ENCODE results near the gene BNC2.

Gene BNC2

DNA sequence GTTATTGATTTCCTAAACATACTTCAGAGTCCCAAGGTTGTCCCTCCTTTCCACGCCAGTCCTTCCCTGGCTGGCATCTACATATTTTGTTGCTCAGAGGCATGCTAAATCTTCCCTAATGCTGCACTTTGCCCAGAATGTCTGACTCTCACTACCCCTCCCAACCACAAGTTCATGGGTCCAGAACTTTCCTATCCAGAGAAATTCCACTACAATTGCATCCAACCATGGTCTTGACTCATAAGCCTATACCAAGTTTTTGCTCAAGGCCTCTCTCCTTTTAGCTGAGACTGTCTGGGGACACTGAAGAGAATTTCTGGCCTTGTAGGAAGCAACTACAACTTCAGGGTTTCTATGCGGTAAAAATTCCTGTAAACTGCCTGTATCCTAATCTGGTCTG is 206.3 kb downstream of the BNC2 start:
- DNase-seq = no peak

DNA sequence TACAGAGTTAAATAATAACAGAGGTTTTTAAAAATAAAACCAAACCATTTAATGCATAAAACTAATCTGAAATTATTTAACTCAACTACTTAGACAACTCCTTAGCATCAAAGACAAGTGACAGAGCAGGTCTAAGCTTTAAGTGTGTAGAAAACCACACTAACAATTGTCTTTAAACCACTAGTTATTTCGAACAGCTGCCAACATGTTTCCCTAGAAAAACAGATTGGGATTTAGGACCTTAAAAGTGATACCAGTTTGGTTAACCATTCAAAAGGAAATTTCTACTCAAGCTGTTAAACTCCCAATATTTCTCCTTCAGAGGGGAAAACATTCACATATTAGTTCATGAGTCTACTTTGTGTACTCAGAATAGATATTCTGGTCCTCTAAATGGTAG is 208.7 kb downstream of the BNC2 start:
- no peak for DNase-seq

DNA sequence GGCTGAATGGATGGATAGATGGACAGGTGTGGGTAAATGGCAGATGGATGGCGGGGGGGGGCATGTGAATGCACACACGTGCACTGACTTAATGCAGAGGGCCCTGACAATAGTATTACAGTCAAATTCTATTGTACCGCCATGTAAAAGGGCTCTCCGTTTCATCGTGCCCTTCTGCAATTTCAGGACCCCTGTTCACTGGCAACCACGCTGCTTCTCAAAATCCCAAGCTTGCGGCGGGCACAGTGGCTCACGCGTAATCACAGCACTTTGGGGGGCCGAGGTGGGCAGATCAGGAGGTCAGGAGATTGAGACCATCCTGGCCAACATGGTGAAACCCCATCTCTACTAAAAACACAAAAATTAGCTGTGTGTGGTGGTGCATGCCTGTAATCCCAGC is 211.4 kb downstream of the BNC2 start:
- no peak for DNase-seq

DNA sequence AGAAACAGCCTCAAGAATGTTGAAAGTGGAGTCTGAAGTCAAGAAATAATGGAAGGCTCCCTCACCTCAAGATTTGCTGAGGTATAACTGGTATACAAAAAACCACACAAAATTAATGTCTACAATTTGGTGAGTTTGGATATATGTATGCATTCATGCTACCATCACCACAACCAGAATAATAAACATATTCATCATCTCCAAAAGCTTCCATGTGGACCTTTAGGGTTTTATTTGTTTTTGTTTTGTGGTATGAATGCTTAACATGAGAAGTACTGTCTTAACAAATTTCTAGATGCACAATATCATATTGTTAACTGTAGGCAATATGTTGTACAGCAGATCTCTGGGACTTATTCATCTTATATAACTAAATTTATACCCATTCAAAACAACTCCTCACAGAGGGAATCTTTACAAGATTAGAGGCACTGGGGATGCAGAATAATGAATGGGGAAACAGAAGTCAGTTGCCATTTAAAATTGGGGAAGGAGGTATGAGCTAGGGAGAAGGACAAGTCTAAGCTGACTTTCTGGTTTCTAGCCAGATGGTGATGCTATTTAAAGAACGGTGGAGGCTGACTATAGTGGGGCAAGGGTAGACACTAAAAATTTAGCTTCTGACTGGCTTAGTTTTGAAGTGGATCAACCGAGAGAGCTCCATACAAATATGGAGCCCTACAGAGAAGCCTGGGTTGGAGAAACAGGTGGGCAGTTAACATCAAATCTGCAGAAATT is 213.9 kb downstream of the BNC2 start:
- DNase-seq = no peak

DNA sequence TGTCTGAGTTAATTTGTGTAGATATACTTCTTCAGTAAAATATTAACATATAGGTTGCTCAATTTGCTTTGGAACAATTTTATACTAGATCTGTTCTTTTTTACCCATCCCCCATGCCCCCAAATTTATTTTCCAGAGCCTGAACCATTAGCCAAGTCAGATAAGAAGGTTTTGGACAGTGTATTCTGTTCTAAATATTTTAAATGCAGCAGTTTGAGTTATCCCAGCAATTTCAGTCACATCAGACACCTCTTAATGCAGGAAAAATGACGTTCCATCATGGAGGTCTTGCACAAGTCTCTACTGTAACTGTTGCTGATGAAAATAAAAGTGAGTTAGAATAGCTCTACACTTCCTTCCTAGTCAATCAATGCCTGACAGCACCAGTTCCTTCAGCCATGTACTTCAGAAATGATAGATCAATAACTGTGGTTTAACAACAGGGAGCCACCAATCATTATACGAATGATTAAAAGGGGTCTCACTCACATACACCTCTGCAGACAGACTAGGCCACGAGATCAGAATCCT is 215.8 kb downstream of the BNC2 start:
- DNase-seq = no peak

DNA sequence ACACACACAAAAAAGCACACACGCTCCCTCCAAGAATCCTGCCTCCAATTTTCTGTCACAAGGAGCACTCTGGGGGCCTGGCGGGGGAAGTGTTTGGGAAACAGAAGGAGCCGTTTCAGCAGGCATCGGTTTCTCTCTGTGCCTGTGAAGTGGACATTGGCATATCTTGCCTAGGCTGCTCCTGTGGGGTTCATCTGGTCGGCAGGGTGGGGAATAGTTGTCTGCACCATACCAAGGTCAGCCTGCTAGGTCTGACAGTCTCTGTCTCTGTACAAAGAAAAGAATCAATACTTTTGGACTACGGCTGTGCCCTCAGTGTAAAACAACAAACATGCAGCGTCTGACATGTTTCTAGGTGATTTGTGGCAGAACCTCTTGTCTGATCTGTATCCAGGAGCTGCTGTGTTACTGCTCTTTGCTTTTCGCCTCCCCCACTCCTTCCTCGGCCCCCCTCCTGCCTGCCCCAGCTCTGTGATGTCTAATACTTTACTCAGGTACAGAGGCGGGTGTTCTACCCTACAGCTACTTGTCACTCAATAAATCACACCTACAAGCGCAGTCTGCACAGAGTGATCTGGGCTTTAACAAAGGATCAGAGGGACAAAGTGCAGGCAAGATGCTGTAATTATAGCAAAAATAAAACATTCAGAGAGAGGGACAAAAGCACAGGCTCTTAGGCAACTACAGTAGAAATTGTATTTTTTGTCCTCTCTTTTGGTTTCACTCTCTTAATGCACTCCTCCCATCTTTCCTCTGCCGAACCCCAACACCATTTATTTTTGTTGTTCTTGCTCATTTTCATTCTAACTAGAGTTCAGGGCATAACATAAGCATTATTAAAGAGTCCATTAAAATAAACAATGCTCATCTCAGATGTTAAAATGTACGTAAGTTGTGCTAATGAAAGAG is 216.7 kb downstream of the BNC2 start:
- DNase-seq = no peak

DNA sequence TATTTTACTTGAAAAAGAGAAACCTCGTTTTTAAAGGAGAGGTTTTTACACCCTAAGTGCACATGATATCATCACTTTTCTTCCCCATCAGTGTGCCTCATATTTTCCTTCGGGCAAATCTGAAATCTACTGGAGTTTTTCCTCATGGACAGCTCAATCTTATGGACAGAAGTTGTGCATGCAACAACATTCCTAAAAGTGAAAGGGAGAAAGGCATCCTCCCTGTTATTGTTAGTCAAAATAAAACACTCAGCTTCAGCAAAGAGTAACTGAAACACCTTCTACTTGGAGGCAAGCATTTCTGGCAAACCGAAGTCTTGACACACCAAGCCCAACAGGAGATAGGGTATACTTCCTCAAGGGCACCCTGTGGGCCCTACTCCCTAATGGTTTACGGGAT is 217.9 kb downstream of the BNC2 start:
- DNase-seq = no peak

DNA sequence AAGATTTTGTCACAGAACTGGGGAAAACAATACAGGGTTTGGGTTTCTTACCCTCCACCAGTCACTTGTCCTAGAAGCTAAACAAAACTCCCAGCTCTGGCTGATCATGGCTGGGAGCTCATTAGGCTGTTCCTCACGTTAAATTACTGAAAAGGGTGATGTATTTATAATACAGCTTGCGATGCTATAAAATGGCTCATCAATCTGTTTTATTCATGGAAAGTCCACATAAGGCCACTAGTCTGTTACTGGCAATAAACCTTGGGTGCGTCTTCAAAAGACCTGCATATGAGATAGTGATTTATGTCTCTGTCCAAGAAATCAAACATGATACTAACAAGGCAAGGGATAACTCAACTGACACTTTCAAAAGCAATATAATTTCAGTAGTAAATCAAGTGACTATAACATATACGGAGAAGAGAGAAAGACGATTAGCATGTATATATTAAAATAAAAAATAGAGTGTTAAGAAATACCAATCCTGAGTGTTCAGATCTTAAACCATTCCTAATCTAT is 219.0 kb downstream of the BNC2 start:
- DNase-seq = no peak

DNA sequence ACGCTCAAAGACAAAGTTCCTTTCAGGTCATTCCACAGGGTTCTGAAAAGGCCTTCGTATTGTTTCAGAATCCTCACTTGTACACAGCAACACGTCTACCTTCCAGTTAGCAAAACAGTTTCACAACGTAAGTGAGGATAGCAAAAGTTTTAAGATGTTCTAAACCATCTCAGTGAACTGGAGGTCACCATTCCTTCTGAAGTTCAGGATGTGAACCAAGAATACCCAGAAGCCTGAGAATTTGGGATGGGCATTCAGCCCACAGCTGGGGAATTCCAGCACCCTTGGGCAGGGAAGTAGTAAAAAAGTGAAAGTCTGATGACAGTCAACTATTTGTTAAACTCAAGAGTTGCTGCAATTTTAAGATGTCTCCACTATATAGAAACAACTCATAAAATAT is 224.5 kb downstream of the BNC2 start:
- no peak for DNase-seq

DNA sequence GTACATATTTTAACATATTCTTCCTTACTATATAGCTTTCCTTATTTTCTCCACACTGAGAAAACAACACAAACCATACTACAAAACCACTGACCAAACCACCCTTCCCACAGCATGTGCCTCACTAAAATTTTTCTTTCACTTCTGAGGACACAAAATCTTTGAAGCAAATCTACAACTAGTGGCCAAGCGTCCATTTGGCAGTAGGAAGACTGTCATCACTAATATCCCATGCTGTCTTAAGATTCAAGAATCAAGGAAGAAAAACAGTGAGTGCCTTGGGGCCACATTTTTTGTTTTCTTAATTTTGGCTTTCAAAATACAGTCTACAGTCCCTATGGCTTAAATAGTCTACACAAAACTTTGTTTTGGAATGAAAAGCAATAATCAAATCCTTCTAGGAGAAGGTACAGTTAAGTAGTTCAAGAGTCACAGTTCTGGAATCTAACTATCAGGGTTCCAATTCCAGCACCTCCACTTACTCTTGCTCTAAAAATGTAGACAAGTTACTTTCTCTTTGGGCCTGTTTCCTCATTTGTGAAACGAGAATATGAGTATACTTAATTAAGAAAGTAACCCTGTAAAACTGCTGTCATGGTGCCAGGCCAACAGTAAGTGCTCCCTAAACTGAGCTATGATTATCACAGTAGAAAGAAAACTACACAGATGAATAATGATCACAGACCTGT is 227.9 kb downstream of the BNC2 start:
- no peak for DNase-seq

DNA sequence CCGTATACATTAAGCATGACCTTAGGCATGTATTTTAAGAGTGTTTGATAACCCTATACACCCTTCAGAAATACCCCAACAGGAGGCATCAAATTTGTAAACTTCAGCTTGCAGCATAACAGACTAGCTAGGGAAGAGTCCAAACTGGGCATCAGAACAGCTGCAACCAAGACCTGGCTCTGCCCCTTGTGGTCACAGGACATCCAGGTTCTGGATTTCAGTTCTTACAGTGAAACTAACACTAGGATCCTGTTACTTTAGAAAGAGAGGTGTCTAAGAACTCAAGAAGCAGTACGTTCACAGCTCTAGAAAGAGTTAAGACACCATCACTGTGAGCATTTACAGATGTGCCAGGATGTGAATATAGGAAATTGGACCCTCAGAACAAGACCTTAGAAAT is 229.8 kb downstream of the BNC2 start:
- no peak for DNase-seq

DNA sequence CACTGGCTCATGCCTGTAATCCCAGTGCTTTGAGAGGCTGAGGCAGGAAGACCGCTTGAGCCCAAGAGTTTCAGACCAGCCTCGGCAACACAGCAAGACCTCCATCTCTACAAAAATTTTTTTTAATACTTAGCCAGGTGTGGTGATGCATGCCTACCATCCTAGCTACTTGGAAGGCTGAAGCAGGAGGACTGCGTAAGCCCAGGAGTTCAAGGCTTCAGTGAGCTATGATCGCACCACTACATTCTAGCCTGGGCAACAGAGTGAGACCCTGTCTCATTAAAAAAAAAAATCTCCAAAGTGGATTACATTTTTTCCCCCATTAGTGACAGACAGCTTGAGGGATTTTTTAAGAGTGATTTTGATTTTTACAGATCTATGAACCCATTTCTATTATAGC is 230.8 kb downstream of the BNC2 start:
- no peak for DNase-seq

DNA sequence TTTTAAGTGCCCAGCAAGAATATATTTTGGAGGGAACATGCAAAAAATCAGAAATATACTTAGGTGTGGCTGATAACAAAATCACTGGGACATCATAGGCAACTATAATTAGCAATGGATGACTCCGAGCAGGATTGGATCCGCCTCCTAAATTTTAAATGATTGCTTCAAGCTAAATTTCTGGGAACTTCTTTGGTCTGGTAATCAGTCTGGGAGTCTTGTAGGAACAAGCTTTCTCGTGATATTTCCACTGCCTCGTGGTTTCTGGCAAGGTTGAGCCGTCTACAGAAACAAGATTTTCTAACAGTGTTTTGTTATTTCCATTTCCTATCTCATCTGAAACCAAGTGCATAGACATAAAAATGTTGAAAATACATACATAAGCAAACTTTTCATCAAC is 232.6 kb downstream of the BNC2 start:
- DNase-seq = no peak

DNA sequence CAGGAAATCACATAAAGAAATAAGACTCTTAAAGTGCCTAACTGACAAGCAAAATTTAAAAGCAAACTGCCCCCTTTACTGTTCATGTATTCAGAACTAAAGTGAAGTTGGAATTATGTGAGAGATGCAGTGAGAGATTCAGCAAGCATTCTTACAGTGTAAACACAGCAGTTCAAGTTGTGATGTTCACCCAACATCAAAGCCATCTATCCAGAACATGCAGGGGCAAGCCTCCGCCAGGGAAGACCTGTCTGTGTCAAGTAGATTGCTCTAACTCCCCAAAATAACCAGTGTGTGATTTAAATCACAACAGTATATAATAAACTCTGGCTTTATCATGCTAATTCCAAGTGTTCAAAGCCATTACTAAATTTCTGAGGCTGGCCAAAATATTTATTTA is 233.3 kb downstream of the BNC2 start:
- DNase-seq = no peak

DNA sequence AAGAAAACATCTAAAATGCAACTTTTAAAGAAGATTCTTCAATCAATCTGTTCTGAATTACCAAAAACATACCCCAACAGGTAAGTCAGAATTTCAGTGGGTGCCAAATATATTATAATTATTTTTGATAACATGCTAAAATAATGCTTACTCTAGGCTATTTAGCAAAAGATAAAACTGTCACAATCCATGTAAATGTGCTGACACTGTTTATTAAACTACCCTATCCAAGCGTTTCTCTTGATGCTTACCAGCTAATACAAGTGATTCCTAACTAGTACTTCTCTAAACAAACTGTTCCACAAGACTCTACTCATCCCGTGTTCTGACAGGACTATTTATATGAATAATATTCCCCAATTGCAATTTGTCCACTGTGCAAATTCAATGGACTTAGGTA is 236.7 kb downstream of the BNC2 start:
- no peak for DNase-seq

DNA sequence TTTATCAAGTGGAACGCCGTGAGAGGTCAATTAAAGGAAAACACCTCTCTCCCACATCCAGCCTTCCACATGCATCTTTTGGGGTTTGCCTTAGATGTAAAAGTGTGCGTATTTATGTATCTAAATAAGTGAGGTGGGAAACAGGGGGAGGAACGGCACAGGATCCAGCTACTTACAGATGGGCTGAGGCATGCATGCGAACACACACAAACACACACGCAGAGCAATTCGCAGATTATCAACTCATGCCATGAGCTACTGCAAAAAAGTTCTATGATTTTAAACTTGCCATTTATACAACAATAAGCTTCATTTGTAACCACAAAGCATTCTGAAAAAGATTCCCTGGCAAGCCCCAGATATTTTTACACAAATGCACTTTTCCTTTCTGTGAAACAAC is 242.1 kb downstream of the BNC2 start:
- DNase-seq = no peak

DNA sequence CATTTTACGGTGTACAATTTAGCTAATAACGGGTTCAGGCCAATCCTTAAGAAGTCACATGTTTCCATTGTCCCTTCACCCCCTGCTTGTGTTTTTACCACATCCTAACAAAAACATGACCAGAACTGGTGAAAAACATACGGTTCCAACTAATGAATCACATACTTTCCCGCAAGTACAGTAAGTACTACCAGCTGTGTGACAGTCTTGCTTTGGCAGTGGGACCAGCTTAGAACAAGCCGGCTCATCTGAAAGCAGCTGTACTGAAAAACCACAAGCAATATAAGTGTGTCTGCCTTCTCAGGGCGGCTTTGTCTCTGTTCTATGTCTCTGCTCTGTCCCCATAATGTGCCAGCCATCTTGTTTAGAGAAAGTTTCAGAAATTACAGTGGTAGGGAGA is 242.5 kb downstream of the BNC2 start:
- no peak for DNase-seq

DNA sequence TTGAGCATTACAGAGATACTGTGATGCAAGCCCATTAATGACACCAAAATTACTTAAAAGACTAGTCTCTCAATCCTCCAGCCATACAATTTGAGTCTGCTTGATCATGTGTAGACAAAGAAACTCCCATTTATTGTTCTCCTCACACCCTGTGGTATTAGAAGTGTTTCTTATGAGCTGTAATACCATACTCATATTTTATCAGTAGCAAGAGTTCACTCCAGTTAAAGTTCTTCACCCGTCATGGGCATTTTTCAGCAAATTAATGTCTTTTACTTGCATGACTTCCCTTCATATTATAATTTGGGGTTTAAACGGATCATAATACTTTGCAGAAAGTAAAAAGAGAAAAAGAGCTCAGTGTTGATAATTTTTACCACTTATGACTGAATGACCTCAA is 242.9 kb downstream of the BNC2 start:
- no peak for DNase-seq

DNA sequence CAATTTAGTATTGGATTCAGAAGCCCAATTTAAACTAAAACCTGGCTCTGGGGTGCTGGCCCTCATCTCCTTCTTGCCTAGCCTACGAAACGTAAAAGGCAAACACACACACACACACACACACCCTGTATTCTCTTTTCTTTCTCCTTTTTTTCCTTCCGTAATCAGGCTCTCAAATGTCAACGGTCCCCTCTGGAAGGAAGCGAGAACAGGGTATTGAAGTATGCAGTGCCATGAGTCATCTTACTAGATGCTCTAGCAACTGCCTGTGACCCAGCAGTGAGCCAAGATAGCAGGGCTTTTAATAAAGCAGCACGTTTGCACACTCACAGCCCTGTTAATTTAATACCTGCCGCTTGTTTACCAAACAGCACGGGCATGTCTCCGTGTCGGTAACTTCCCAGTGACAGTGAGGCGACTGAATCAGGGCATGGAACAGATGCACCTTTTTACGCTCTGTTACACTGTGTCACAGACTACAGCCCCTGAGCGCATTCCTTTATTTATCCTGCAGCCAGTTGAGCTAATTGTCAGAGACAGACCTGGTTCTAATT is 243.8 kb downstream of the BNC2 start:
- no peak for DNase-seq

DNA sequence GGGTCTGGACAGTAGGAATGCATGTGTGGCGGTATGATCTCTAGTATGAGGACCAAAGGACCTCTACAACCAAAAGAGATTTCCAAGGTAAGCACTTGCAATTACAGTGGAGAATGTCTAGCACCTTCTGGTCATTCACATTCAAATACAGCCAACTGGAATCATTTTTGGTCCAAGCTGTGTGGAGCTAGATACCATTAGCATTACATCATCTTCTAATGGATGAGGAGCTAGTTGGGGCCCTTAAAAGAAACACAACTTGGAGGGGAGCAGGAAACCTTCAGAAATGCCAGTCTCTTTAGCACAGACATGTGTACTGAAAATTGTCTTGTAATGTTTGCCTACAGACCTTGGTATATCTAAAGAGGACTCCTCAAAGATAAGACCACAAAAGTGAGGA is 244.7 kb downstream of the BNC2 start:
- DNase-seq = no peak

DNA sequence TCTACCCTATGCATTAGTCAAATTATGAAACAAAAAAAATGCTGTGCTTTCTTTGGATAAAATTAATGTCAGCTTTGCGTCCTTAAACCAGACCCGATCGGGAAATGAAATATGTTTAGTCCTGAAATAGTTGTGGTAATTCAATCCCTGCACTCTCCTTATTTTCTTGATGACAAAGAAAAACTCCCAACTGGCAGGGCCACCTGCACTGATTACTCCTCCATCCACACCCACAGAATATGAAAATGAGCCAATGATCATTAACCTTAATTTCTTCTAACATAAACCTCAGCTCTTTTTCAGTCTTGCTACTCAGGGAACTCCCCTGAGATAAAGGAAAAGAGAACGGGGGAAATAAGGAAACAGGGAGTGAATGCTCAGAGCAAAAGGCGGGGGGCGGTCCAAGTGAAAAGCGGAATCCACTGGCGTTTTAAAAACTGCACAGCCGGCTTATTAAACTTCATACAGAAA is 245.3 kb downstream of the BNC2 start:
- DNase-seq = no peak

DNA sequence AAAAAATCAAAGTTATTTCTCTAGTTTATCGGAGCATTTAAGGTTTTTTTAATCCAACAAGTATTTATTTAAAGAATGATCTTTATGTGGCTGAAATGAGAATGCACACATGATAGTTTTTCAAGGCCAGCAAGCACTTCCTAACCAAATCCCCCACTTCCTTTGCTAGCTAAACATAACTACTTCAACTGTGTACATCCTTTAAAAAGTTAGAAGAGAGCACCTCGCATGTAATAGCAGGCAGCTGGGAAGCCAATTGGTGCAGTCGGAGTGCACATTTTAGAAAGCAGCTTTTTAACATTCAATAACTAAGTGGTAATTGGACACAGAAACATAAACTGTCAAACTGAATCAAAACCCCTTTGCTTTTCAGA is 245.7 kb downstream of the BNC2 start:
- no peak for DNase-seq

Data from activated CD4-positive, alpha-beta T cell treated with anti-CD3 and anti-CD28 coated beads, Interleukin-2, Interleukin-6, amounts not matched to agents 100 ng/mL and 50 ng/mL, durations not matched to agents 16 hours and 8 hours (primary cell).